Kidney (tissue), 14 donors: ENCODE measurements around the gene CASP8. TPM values are rescaled to one million over a fixed set of nuclear protein-coding genes. Genes with fewer than 3 reads are reported as not detected.

Experiments
- DNase-seq, 5 donors: peaks; one replicate each; pipeline ENCODE4 v3.0.0-alpha.2; 2013 to 2020
- FAIRE-seq: peaks from 2 replicates; lab custom pipeline; 2012; peaks lifted over from hg19 to GRCh38; lab: Jason Lieb, UNC
- H3K27ac ChIP-seq, 2 donors: one replicate each; pipeline ENCODE4 v1.7.0; 2013; ENCODE audit warnings: low read depth in 2 of 2, low read length in 2 of 2, inconsistent platforms in 1 of 2
- H3K27me3 ChIP-seq: one replicate; pipeline ENCODE4 v1.7.1; 2013; ENCODE audit warnings: low read length, inconsistent platforms; ENCODE audit not compliant: control insufficient read depth, insufficient read depth
- H3K36me3 ChIP-seq, 3 donors: one replicate each; pipeline versions ENCODE4 v1.7.0 to v1.7.1; 2013; ENCODE audit warnings: low read length in 3 of 3, control low read depth in 1 of 3, inconsistent platforms in 1 of 3; ENCODE audit not compliant: insufficient read depth in 3 of 3, control insufficient read depth in 2 of 3
- H3K4me1 ChIP-seq, 3 donors: one replicate each; pipeline versions ENCODE4 v1.7.0 to v1.7.1; 2013; ENCODE audit warnings: low read length in 3 of 3, inconsistent platforms in 1 of 3, low read depth in 1 of 3; ENCODE audit not compliant: control insufficient read depth in 2 of 3, insufficient read depth in 2 of 3
- H3K4me3 ChIP-seq, 3 donors: one replicate each; pipeline versions ENCODE4 v1.7.0 to v1.8.1; 2013; ENCODE audit warnings: low read length in 3 of 3, control low read depth in 1 of 3, inconsistent platforms in 1 of 3
- H3K9ac ChIP-seq, 3 donors: one replicate each; pipeline versions ENCODE4 v1.7.0 to v1.7.1; 2013; ENCODE audit warnings: low read length in 3 of 3, control low read depth in 1 of 3, inconsistent platforms in 1 of 3
- H3K9me3 ChIP-seq, 3 donors: one replicate each; pipeline versions ENCODE4 v1.7.0 to v1.7.1; 2013; ENCODE audit warnings: low read length in 3 of 3, control low read depth in 1 of 3, inconsistent platforms in 1 of 3; ENCODE audit not compliant: control insufficient read depth in 2 of 3, insufficient read depth in 1 of 3
- intact Hi-C: fragments of 100-400 bp; cut with DNase I; formaldehyde crosslinking; loops from one replicate; pipeline ENCODE4 v1.11.1; 2022
- polyA plus RNA-seq: library from polyadenylated mRNA; stranded (reverse); fragments of 350-450 nt; fragmentation: Illumina TruSeq; extraction: RNeasy Lipid Tissue Mini Kit (QIAGEN cat#74804); gene quantifications from one replicate; pipeline ENCODE4 v1.2.3, GENCODE V29; 2014; ENCODE audit warnings: low read depth, low replicate concordance; ENCODE audit not compliant: insufficient read depth
- total RNA-seq: library from RNA; stranded (reverse); fragmentation: NEBNext Ultra II Directional; extraction: Animal tissue kit (Norgen Biotek cat#: 25700); gene quantifications from one replicate; pipeline ENCODE4 v1.2.1, GENCODE V29; 2021
- TF ChIP-seq, protein P1 (sequence below): IDR thresholded peaks from 3 replicates; pipeline ENCODE4 v1.5.1; 2012; ENCODE audit warnings: mild to moderate bottlenecking, moderate library complexity, borderline replicate concordance; ENCODE audit not compliant: insufficient read depth; ENCODE audit errors: extremely low read depth
- donor health status: control.
- donor health status: control.
- donor health status: control.
- donor health status: control.
- donor health status: control.
- donor health status: DM: yes; HTN: yes; CAD: no.
- donor health status: Normal renal cell carcinoma (clear cell type).

The CASP8 gene
- total and polyA plus RNA-seq, 2 donors from 2014 or later: 8.0 to 35.3 TPM

DNA sequence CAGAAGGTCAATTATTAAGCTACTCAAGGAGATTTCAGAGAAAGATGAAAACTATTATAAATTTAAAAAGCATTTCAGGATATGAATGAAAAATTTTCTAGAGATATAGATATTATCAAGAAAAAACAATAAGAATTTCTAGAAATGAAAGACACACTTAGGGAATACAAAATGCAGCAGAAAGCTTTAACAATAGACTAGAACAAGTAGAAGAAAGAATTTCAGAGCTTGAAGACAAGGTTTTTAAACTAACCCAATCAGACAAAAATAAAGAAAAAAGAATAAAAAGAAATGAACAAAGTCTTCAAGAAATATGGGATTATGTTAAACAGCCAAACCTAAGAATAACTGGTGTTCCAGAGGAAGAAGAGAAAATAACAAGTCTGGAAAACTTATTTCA lies 62.4 kb downstream of the CASP8 start:
- TF ChIP-seq, protein P1, sequence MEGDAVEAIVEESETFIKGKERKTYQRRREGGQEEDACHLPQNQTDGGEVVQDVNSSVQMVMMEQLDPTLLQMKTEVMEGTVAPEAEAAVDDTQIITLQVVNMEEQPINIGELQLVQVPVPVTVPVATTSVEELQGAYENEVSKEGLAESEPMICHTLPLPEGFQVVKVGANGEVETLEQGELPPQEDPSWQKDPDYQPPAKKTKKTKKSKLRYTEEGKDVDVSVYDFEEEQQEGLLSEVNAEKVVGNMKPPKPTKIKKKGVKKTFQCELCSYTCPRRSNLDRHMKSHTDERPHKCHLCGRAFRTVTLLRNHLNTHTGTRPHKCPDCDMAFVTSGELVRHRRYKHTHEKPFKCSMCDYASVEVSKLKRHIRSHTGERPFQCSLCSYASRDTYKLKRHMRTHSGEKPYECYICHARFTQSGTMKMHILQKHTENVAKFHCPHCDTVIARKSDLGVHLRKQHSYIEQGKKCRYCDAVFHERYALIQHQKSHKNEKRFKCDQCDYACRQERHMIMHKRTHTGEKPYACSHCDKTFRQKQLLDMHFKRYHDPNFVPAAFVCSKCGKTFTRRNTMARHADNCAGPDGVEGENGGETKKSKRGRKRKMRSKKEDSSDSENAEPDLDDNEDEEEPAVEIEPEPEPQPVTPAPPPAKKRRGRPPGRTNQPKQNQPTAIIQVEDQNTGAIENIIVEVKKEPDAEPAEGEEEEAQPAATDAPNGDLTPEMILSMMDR: no peak
- intact Hi-C loops: no loop called here
- FAIRE-seq (no peak), DNase-seq (no peak)
- H3K9me3 ChIP-seq: peaks cover 0 to 33% (median 0%) of the 10 kb centered on the region in 3 donors
- H3K4me1 ChIP-seq: no peaks in the 10 kb centered on the region
- peaks cover 0 to 5% (median 0%) of the 10 kb centered on the region in 3 donors for H3K36me3 ChIP-seq
- H3K9ac ChIP-seq: no peak overlapping the region
- no peak overlapping the region for H3K4me3 ChIP-seq
- H3K27me3 ChIP-seq: no peaks in the 10 kb centered on the region
- H3K27ac ChIP-seq: no peak overlapping the region

DNA sequence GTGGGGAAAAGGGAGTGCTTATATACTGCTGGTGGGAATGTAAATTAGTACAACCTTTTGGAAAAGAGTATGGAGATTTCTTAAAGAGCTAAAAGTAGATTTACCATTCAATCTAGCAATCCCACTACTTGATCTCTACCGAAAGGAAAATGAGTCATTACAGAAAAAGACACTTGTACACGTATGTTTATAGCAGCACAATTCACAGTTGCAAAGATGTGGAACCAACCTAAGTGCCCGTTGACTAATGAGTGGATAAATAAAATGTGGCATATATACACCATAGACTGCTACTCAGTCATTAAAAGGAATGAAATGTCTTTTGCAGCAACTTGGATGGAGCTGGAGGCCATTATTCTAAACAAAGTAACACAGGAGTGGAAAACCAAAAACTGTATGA lies 67.3 kb downstream of the CASP8 start:
- Histone ChIP-seq H3K4me1 (no peaks in the 10 kb centered on the region), H3K9me3 (peaks cover 0 to 26% (median 0%) of the 10 kb centered on the region in 3 donors), H3K4me3 (no peak overlapping the region), H3K27ac (no peak overlapping the region), H3K27me3 (no peaks in the 10 kb centered on the region), H3K36me3 (no peaks in the 10 kb centered on the region), H3K9ac (no peak overlapping the region)
- DNase-seq (no peak), FAIRE-seq (no peak)
- TF ChIP-seq, protein P1: no peak
- intact Hi-C loops: no loop called here

DNA sequence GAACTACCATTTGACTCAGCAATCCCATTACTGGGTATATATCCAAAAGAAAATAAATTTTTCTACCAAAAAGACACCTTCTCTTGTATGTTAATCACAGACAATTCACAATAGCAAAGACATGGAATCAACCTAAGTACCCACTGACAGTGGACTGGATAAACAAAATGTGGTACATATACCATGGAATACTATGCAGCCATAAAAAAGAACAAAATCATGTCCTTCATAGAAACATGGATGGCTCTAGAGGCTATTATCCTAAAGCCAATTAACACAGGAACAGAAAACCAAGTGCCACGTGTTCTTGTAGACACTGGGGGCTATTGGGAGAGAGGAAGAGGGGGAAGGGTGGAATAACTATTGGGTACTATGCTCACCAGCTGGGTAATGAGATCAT lies 69.1 kb downstream of the CASP8 start:
- no peaks in the 10 kb centered on the region for H3K27me3 ChIP-seq
- intact Hi-C loops: no loop called here
- TF ChIP-seq, protein P1: no peak
- H3K9me3 ChIP-seq: peaks cover 0 to 14% (median 0%) of the 10 kb centered on the region in 3 donors
- H3K27ac ChIP-seq: no peak overlapping the region
- no peaks in the 10 kb centered on the region for H3K36me3 ChIP-seq
- no peak for DNase-seq
- no peak overlapping the region for H3K4me3 ChIP-seq
- H3K4me1 ChIP-seq: no peaks in the 10 kb centered on the region
- FAIRE-seq: no peak
- no peak overlapping the region for H3K9ac ChIP-seq

Other genes with a start within 250 kb of the CASP8 start
- gene HYCC2, start 188.9 kb upstream of the CASP8 start, total RNA-seq: 30.1 TPM
- gene HYCC2, start 188.9 kb upstream of the CASP8 start, polyA plus RNA-seq: 4.0 TPM
- 101 TPM for gene NDUFB3, start 188.5 kb upstream of the CASP8 start, total RNA-seq
- gene NDUFB3, start 188.5 kb upstream of the CASP8 start, polyA plus RNA-seq: 309 TPM
- gene CFLAR, start 144.4 kb upstream of the CASP8 start, total RNA-seq: 263 TPM
- 47.2 TPM for gene CFLAR, start 144.4 kb upstream of the CASP8 start, polyA plus RNA-seq
- 24.6 TPM for gene CASP10, start 77.4 kb upstream of the CASP8 start, total RNA-seq
- 4.5 TPM for gene CASP10, start 77.4 kb upstream of the CASP8 start, polyA plus RNA-seq
- gene FLACC1, start 96.8 kb downstream of the CASP8 start, total RNA-seq: 3.7 TPM
- not detected for gene FLACC1, start 96.8 kb downstream of the CASP8 start, polyA plus RNA-seq
- 65.8 TPM for gene TRAK2, start 190.9 kb downstream of the CASP8 start, total RNA-seq
- gene TRAK2, start 190.9 kb downstream of the CASP8 start, polyA plus RNA-seq: 16.6 TPM
- gene STRADB, start 191.2 kb downstream of the CASP8 start, total RNA-seq: 26.1 TPM
- 60.3 TPM for gene STRADB, start 191.2 kb downstream of the CASP8 start, polyA plus RNA-seq